Activated T-helper 1 cell treated with Interleukin-2 at 50 U/mL for 16 hours (primary cell): Measurements from ENCODE around the gene HINT3.
"Not testable (repeated sequence)": the region's sequence is repeated elsewhere in the genome, so short reads cannot be mapped to it uniquely, and the experiment has no call there.

Source experiments
- DNase-seq: peaks from one replicate; pipeline ENCODE4 v3.0.0-alpha.2; 2020; ENCODE audit warnings: low read depth

HINT3 gene

DNA sequence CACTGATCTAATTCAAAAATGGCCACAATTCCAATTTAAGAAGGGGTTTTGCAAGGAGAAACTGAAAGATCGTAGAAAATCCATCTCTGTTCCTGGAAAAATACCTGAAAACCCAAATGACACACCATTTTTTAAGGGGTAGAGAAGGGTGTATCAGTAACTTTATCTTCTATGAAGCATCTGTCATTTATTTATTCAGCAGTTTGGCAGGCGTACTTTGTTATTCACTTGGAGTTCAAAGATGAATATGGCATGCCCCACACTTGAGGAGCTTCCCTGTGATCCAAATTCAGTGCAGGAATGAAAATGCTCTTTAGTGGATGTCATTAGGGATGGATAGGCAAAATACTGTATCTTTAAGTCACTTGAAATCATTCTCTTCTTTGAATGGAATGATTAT lies 7.2 kb downstream of the HINT3 start:
- DNase-seq, result no peak

- no peak for DNase-seq
These were observed 10.0 kb downstream of the HINT3 start for GRCh38 chr6:125966569-125966968.

GRCh38 chr6:125968493-125968892 lies 11.9 kb downstream of the HINT3 start:
- DNase-seq, result no peak

- no peak for DNase-seq
These were observed 14.2 kb downstream of the HINT3 start for GRCh38 chr6:125970760-125971159.

DNA sequence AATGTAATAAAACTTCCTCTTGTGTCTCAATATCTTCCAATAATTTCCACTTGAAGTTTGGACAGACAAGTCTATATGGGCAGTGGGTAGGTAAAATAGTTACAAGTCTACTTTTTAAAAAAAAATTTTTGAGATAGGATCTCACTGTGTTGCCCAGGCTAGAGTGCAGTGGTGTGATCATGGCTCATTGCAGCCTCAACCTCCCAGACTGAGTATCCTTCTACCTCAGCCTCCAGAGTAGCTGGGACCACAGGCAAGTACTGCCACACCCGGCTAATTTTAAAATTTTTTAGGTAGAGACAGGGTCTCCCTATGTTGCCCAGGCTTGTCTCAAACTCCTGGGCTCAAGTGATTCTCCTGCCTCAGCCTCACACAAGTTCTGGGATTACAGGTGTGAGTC lies 15.9 kb downstream of the HINT3 start:
- DNase-seq, result not testable (repeated sequence)

- DNase-seq, result no peak
These were observed 17.8 kb downstream of the HINT3 start for GRCh38 chr6:125974214-125974866.

GRCh38 chr6:125979101-125979500 lies 22.5 kb downstream of the HINT3 start:
- no peak for DNase-seq

- DNase-seq, result no peak
These were observed 25.1 kb downstream of the HINT3 start for GRCh38 chr6:125981571-125982185.

GRCh38 chr6:125983246-125983945 lies 26.8 kb downstream of the HINT3 start:
- DNase-seq, result no peak

GRCh38 chr6:125984311-125984710 lies 27.7 kb downstream of the HINT3 start:
- DNase-seq, result no peak

DNA sequence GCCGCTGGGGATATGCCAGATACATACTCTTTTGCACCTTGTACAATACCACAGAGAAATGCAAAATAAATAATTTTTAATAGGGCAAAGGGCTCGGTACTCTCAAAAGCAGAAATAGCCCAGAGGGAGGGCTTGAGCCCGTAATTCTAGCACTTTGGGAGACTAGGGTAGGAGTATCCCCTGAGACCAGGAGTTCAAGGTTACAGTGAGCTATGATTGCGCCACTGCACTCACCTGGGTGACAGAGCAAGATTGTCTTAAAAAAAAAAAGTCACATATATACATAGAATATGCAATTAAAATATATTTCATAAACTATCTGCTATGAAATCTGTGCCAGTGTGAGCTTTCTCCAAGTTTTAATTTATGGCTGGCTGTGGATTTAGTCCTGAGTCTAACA lies 29.0 kb downstream of the HINT3 start:
- DNase-seq, result no peak

GRCh38 chr6:125985979-125986300 lies 29.4 kb downstream of the HINT3 start:
- no peak for DNase-seq

- peak; percentile 73 for DNase-seq
These were observed 29.9 kb downstream of the HINT3 start, which contains the start of gene TRMT11 for GRCh38 chr6:125986301-125987025. TSS of gene TRMT11 (plus strand) at chr6:125986540. CDS start at chr6:125986551, 11 bp downstream.

- DNase-seq, result no peak
These were observed 30.6 kb downstream of the HINT3 start for GRCh38 chr6:125987026-125987617.

- DNase-seq, result no peak
These were observed 31.7 kb downstream of the HINT3 start for GRCh38 chr6:125988280-125988679.

- no peak for DNase-seq
These were observed 33.1 kb downstream of the HINT3 start for GRCh38 chr6:125989631-125990030.

DNA sequence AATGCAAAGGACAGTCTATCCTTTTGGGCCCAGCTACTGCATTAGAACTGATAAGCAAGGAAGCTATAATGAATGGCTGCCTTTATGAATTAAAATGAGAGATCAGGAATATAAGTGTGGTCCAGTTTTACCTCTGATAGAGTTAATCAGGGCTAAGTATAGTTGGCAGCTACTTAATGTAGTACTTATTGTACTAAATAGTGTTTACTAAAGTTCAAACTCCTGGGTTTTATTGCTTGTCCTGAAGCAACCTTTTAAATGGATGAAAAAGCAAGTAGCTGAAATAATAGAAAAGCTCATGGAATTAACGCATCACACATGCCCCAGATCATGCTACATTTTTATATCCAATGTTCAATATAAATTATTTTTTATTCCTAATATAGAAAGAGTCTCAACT lies 35.1 kb downstream of the HINT3 start:
- DNase-seq, result no peak

- no peak for DNase-seq
These were observed 38.3 kb downstream of the HINT3 start for GRCh38 chr6:125994670-125995488.

GRCh38 chr6:125995972-125996580 lies 39.5 kb downstream of the HINT3 start:
- peak; percentile 47 for DNase-seq

DNA sequence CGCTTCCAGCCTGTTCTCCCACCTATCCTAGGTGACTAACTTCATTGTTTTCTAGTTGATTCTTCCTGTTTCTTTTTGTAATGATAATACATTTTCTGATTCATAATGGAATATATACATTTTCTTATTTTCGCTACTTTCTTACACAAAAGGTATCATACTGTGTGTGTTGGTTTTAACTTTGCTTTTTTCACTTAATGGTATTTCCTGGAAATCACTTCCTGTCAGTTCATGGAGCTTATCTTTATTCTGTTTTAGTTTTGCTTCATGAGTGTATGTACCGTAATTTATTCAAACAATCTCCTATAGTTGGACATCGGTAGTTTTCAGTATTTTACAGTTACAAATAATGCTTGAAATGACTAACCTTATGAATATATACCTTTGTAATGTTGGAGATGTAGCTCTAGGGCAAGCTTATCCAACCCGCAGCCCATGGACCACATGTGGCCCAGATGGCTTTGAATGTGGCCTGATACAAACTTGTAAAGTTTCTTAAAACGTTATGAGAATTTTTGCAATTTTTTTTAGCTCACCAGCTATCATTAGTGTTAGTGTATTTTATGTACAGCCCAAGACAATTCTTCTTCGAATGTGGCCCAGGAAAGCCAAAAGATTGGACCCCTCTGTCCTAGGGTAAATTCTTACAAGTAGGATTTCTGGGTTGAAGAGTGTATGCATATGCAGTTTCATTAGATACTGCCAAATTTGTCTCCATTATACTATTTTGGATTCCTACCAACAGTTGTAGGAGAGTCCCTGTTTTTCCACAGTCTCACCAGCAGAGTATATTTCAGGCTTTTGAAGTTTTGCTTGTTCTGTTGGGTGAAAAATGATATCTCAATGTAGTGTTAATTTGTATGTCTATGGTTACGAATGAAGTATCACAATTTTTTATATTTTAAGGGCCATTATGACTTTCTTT lies 46.4 kb downstream of the HINT3 start:
- DNase-seq, result no peak
